Activated T-helper 9 cell treated with anti-CD3 and anti-CD28 coated beads, Interleukin-2, amount 50 U/mL, for 16 hours (primary cell): ENCODE measurements around the gene WDR70.
"Not testable (repeated sequence)": the region's sequence is repeated elsewhere in the genome, so short reads cannot be mapped to it uniquely, and the experiment has no call there.

Experiments
- DNase-seq: peaks from one replicate; pipeline ENCODE4 v3.0.0-alpha.2; 2020; ENCODE audit warnings: low read depth

Gene WDR70

GRCh38 chr5:37454402-37455055, 75.4 kb downstream of the WDR70 start:
- DNase-seq, result not testable (repeated sequence)

DNA sequence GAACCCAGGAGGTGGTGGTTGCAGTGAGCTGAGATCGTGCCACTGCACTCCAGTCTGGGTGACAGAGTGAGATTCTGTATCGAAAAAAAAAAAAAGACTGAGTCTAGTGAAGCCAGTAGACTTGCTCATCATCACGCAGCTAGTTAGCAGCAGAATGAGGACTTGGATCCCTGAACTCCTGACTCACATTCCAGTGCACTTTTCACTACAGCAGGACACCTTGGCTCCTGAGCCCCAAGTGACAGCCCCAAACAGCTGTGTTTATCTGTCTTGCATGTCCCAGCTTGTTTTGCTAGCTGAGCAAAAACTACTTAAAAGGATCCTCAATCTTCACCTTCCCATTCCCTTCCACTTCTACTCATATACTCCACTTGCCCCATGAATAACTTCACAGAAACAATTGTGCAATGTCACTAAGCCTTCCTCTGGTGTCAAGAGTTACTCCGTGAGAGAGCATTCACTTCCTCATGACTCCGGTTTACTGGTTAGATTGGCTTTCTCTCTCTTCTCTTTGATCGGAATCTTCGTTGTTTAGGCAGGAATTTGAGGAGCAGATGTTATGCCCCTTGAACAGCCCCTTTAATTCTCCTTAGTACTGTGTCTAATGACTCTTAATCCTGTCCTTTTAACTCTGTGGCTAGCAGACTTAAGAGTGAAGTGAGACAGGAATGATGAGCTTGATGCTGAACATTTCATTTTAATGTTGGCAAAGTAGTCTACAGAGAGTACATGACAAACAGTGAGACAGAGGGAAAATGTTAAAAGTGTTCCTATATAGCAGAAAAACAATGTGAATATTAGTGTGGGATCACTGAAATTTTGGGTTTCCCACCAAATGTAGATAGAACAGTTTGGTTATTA, 84.3 kb downstream of the WDR70 start:
- DNase-seq, result not testable (repeated sequence)

- not testable (repeated sequence) for DNase-seq
These were observed 85.5 kb downstream of the WDR70 start for GRCh38 chr5:37464581-37464980.

GRCh38 chr5:37469383-37469782, 90.3 kb downstream of the WDR70 start:
- not testable (repeated sequence) for DNase-seq

- no peak for DNase-seq
These were observed 92.6 kb downstream of the WDR70 start for GRCh38 chr5:37471666-37472197.

DNA sequence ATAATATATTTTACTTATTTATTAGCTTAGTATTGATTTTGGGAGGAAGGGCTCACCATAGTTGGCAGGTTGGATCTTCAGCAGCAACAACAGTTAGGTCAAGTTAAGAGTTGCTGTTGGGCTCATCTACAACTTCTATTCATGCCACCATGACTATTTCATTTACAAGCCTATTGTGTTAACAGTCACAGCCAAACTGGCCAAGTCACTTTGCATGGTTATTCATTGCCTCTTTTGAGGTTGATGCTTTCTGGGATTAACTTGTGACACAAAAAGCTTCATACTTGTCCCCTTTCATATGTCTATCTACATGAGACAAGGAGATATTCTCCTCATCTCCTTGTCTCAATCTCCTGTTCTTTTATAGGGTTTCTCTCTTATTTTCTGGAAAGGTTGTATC, 98.3 kb downstream of the WDR70 start:
- DNase-seq, result no peak

DNA sequence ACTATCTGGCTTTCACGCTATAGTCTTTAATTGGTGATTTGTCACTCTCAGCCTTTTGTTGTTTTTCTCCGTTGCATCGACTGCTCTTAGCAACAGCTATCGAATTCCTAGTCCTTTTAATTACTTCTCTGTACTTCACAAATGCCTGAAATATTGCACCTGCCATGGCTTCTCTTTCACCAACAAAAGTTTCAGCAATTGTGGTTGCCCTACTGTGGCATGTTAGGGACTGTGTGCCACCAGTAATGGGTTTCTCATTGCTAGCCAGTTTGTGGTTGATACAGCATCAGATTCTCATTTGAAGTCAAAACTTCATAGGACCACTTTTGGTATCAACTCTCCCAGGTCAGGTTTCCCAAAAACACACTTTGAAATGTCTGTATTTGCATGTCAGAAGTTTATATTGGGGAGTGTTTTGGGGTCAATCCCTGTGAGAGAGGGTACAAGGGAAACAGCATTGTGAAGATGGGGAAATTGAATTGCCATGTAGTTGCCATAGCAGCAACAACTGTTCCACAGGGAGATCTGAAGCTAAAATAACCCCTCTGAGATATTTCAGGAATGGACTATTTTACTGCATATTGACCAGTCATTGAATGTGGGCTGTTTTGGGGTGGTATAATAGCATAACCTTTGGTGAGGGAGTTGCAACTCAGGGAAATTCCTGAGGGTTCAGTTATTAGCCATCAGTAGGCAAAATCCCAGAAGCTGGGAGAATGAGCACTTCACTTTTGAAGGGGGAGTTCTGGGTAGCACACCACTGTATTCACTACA, 99.2 kb downstream of the WDR70 start:
- no peak for DNase-seq

DNA sequence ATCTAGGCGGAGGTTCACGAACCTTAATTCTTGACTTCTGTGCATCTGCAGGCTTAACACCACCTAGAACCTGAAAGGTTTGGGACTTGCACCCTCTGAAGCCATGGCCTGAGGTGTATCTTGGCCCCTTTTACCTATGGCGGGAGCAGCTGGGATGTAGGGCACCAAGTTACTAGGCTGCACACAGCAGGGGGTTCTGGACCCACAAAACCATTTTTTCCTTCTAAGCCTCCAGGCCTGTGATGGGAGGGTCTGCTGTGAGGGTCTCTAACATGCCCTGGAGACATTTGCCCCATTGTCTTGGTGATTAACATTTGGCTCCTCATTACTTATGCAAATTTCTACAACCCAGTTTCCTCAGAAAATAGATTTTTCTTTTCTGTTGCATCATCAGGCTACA, 102.3 kb downstream of the WDR70 start:
- DNase-seq, result not testable (repeated sequence)

DNA sequence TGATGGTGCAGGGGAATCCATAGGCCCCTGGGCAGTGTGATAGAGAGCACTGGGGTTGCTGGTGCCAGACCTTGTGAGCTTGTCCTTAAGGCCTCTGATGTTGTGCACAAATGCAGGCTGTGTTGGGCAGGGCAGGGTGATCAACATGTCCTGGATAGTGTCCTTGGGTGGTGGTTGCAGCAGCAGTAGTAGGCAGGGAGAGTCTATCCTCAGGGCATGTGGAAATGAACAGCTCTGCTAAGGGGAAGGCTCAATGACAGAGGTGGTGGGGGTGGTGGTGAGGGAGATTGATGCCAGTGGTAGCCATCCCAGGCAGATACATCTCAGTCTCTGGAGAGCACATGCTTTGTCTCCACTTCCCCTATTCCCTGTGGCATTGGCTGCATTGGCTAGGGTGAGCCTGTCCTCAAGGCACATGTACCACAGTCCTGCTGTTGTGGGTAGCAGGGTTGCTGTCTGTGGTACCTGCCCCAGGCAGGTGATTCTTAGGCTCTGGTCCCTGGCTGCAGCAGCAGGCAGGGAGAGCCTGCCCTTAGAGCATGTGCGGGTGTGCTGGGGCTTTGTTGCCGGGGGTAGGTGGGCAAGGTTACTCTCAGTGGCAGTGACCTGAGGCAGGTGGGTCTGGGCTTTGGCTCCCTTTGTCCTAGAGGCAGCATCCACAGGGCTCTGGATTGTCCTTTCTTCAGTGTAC, 111.1 kb downstream of the WDR70 start:
- no peak for DNase-seq

DNA sequence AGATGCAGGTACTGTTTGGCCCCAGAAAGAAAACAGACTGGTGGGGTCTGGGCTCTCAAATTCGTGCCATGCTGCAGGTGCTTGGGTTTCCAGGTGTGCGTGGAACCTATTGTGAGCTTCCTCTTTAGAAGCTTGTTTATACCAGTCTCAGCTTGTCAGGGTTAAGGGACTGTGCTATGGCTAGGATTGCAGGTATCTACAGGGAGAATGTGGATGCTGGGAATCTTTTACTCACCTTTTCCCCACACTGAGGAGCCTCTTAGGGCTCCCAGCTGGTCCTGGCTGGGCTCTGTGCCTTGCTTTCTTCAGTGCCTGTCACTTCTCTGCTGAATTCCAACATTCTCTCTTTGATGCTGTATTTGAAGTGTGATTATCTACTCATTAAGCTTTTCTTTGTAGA, 111.8 kb downstream of the WDR70 start:
- DNase-seq, result no peak

DNA sequence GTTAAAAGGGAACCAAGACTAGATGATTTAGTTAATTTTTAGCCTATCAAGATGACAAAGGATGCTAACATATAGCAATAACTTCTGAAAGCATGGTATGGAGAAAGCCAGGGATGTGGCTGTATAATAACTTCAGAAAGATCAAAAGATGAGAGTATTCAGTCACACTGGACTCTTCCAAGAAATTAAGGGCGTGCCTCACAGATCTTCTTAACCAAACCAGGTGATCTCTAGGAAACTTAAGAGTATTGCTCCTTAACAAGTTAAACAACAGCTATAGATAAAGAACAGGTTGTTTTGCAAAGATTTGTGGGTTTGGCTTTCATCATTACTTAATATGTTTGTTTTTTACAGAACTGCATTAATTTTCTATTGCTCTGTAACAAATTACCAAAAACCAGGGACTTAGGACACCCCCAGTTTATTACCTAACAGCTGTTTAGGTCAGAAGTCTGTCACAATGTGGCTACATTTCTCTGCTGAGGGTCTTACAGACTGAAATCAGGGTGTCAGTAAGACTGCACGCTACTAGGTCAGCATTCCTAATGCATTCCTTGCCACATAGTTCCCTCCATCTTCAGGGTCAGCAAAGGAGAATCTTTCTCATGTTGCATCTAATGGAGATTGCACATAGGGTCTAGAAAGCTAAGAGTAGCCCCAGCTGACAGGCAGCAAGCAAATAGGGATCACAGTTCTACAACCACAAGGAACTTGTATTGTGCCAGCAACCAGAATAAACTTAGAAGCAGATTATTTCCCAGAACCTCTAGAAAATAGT, 113.8 kb downstream of the WDR70 start:
- DNase-seq, result no peak

DNA sequence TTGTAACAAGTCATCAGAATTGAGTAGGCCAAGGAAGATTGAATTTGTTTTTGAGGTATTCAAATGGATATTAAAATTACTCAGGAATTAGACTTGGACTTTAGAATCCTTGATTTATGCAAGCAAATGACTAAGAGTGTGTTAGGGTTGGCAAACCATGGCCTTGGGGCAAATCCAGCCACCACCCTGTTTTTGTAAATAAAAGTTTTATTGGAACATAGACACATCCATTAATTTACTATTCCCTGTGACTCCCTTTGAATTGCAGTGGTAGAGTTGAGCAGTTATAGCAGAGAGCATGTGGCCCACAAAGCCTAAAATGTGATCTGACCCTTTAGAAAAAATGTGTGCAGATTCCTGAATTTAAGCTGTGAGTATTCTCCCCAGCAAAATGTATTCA, 115.6 kb downstream of the WDR70 start:
- no peak for DNase-seq

GRCh38 chr5:37495210-37495609, 116.1 kb downstream of the WDR70 start:
- no peak for DNase-seq

GRCh38 chr5:37495668-37496347, 116.7 kb downstream of the WDR70 start:
- DNase-seq, result no peak

GRCh38 chr5:37496902-37497445, 117.9 kb downstream of the WDR70 start:
- DNase-seq, result no peak

- no peak for DNase-seq
These were observed 122.0 kb downstream of the WDR70 start for GRCh38 chr5:37501152-37501551.

DNA sequence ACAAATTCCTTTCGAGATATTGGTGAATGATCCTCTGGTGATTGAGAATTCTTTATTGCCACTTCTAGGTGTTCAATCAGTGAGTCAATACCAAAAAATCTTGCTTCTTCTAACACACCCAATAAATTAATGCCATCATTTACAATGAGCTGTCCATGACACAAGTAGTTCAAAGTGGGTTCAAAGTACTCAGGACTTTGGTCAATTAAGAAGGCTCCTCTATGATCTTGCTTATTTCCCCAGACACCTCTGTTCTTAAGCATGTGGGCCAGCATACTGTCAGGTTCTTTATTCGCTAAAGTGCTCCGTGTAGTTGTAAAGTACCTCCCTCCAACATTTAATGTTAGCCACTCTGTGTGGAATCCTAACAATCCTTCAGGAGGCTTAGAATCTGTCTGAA, 127.1 kb downstream of the WDR70 start:
- DNase-seq, result no peak

- no peak for DNase-seq
These were observed 127.6 kb downstream of the WDR70 start for GRCh38 chr5:37506722-37507121.

DNA sequence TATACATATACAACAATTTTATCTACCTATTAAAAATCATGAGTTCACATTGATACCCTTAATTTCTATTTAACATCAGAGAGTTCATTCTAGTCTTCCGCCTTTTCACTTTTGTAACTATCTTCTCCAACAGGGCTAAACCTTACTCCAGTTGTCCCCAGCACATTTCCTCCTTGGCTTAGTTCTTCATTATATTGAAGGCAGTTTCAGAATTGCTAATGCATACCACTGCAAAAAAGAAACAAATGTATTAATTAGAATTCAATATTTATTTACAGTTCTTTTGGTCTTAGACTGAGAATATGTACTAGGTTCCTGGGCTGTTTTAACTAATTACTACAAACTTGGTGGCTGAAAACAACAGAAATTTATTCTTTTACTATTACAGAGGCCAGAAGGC, 132.5 kb downstream of the WDR70 start:
- no peak for DNase-seq

- no peak for DNase-seq
These were observed 135.8 kb downstream of the WDR70 start for GRCh38 chr5:37514946-37515345.
